ENCODE results near the gene CEMIP. TPM values are rescaled to one million over a fixed set of nuclear protein-coding genes. Genes with fewer than 3 reads are reported as not detected.

Gene CEMIP
- polyA plus RNA-seq, 1 of the 3 experiments (the other 2 are of a cell fraction): 27.8 TPM

GRCh38 chr15:80921736-80922410, 142.7 kb downstream of the CEMIP start:
- TF ChIP-seq RFX5 (IDR thresholded peaks at IDR 0.05; ENCODE audit: low read length) (no peak), NRF1 (IDR thresholded peaks at IDR 0.05; ENCODE audit: low read depth, low read length) (no peak), EP300 (IDR thresholded peaks at IDR 0.05; ENCODE audit: borderline replicate concordance in 1 of 2, low read depth in 1 of 2, low read length in 1 of 2) (no peak), POLR2AphosphoS5 (IDR thresholded peaks at IDR 0.05; ENCODE audit: low read depth, low read length) (no peak), PBX3 (IDR thresholded peaks at IDR 0.05) (no peak), IRF3 (IDR thresholded peaks at IDR 0.05; ENCODE audit: low read depth, low read length) (no peak), REST (IDR thresholded peaks at IDR 0.05; ENCODE audit: low read depth, low read length) (no peak), GABPA (IDR thresholded peaks at IDR 0.05; ENCODE audit: low read depth) (no peak), ZBTB33 (IDR thresholded peaks at IDR 0.05; ENCODE audit: borderline replicate concordance, low read depth) (no peak), YY1 (IDR thresholded peaks at IDR 0.05; ENCODE audit: low read depth) (no peak), EZH2phosphoT487 (IDR thresholded peaks at IDR 0.05; ENCODE audit: borderline replicate concordance, low read depth) (no peak), MXI1 (IDR thresholded peaks at IDR 0.05; ENCODE audit: low read depth, low read length) (no peak), TCF12 (IDR thresholded peaks at IDR 0.05) (no peak), FOXM1 (IDR thresholded peaks at IDR 0.05; ENCODE audit: low read depth) (no peak), SMC3 (IDR thresholded peaks at IDR 0.05; ENCODE audit: low read depth, low read length) (no peak)
- Histone ChIP-seq H2AFZ (ENCODE audit: low read depth) (no peak overlapping the region), H3K4me1 (ENCODE audit: control insufficient read depth in 1 of 2, insufficient read depth in 2 of 2, low read depth in 1 of 2, low read length in 1 of 2) (no peaks in the 10 kb centered on the region; a peak in 1 of 4 replicates), H3K36me3 (replicated peaks in 1 of 2; ENCODE audit: control insufficient read depth in 1 of 2, insufficient read depth in 2 of 2, low read length in 1 of 2) (peaks cover 4 to 25% of the 10 kb centered on the region in 2 experiments), H3K27ac (ENCODE audit: low read depth in 2 of 2, low read length in 1 of 2) (no peak overlapping the region), H3K4me3 (ENCODE audit: low read depth in 2 of 2, low read length in 1 of 2) (no peak overlapping the region), H3K9me3 (no peaks in the 10 kb centered on the region), H4K20me1 (ENCODE audit: insufficient read depth) (no peaks in the 10 kb centered on the region), H3K27me3 (ENCODE audit: insufficient read depth) (no peaks in the 10 kb centered on the region), H3K9ac (no peak overlapping the region), H3F3A (replicated peaks; ENCODE audit: insufficient read depth) (peaks cover 3% of the 10 kb centered on the region), H3K4me2 (no peak overlapping the region), H3K9me2 (no peaks in the 10 kb centered on the region), H3K79me2 (ENCODE audit: insufficient read depth) (no peaks in the 10 kb centered on the region)
- CTCF ChIA-PET: no interaction called here
- 96% methylated on average over 15 of the region's 20 CpGs for WGBS (ENCODE audit: low lambda C conversion rate)
- no peak for DNase-seq
- POLR2A ChIA-PET: no interaction called here
